SH-SY5Y (cell line): ENCODE measurements around the gene GSTP1.

Experiments used
- GATA2 ChIP-seq: IDR thresholded peaks from 2 replicates; pipeline ENCODE4 v1.6.1; 2011; ENCODE audit warnings: mild to moderate bottlenecking, low read depth, low read length
- GATA3 ChIP-seq: IDR thresholded peaks from 2 replicates; pipeline ENCODE4 v1.6.1; 2011; ENCODE audit warnings: low read depth, mild to moderate bottlenecking, low read length, moderate library complexity

GRCh38 chr11:67613313-67613959, 29.8 kb downstream of the GSTP1 start:
- no peak for TF ChIP-seq GATA2
- TF ChIP-seq GATA3, result no peak
